SU-DHL-6 (cell line): ENCODE measurements around the gene CDR2L.

Experiments used
- H2AFZ ChIP-seq: fragments of 200-600 bp; sonication (generic); 2 replicates; pipeline ENCODE4 v1.6.1; 2014; ENCODE audit warnings: low read depth, mild to moderate bottlenecking, moderate library complexity, mixed read lengths, antibody characterized with exemption, low read length; ENCODE audit not compliant: severe bottlenecking
- H3F3A ChIP-seq: fragments of 200-600 bp; shearing (Covaris generic); 2 replicates; pipeline ENCODE4 v1.6.0; 2016; ENCODE audit warnings: antibody characterized with exemption, mild to moderate bottlenecking; ENCODE audit not compliant: insufficient read depth
- H3K27ac ChIP-seq: fragments of 200-600 bp; sonication (generic); 2 replicates; pipeline ENCODE4 v1.5.1; 2016; ENCODE audit warnings: low read depth, mild to moderate bottlenecking, low read length, moderate library complexity, mixed read lengths
- H3K27me3 ChIP-seq: fragments of 200-600 bp; sonication (generic), shearing (Covaris generic); 2 replicates; pipeline ENCODE4 v1.6.0; 2014; ENCODE audit warnings: mild to moderate bottlenecking, low read length
- H3K36me3 ChIP-seq: fragments of 200-600 bp; sonication (generic); 2 replicates; pipeline ENCODE4 v1.6.1; 2014; ENCODE audit warnings: mild to moderate bottlenecking, low read length, mixed read lengths
- H3K4me2 ChIP-seq: fragments of 300-600, 200-600 bp; shearing (Covaris generic), sonication (generic); 2 replicates; pipeline ENCODE4 v1.6.0; 2014; ENCODE audit warnings: low read length, low read depth, mild to moderate bottlenecking; ENCODE audit not compliant: poor library complexity, severe bottlenecking
- H3K4me3 ChIP-seq: fragments of 200-600 bp; sonication (generic); 2 replicates; pipeline ENCODE4 v1.5.1; 2014; ENCODE audit warnings: antibody characterized with exemption, low read length, mild to moderate bottlenecking, mixed read lengths; ENCODE audit not compliant: insufficient read depth, poor library complexity, severe bottlenecking
- H3K79me2 ChIP-seq: fragments of 200-600 bp; sonication (generic); 2 replicates; pipeline ENCODE4 v1.6.1; 2014; ENCODE audit warnings: mild to moderate bottlenecking, low read length, moderate library complexity; ENCODE audit not compliant: insufficient read depth
- H3K9ac ChIP-seq: fragments of 200-600 bp; sonication (generic); 2 replicates; pipeline ENCODE4 v1.7.0; 2014; ENCODE audit warnings: mild to moderate bottlenecking, low read length
- H3K9me2 ChIP-seq: fragments of 200-600 bp; sonication (generic); replicated peaks from 2 replicates; pipeline ENCODE4 v1.6.1; 2014; ENCODE audit warnings: low read length; ENCODE audit not compliant: insufficient read depth
- H3K9me3 ChIP-seq: fragments of 200-600 bp; sonication (generic); 2 replicates; pipeline ENCODE4 v1.6.1; 2014; ENCODE audit warnings: low read length, mixed read lengths; ENCODE audit not compliant: insufficient read depth
- H4K20me1 ChIP-seq: fragments of 200-600 bp; sonication (generic); 2 replicates; pipeline ENCODE4 v1.6.1; 2014; ENCODE audit warnings: low read depth, mild to moderate bottlenecking, antibody characterized with exemption, low read length, moderate library complexity, mixed read lengths
- EZH2phosphoT487 ChIP-seq: fragments of 200-600 bp; sonication (generic), shearing (Covaris generic); conservative IDR thresholded peaks from 2 replicates; pipeline ENCODE4 v1.6.1; 2018; ENCODE audit warnings: mild to moderate bottlenecking, antibody characterized with exemption, low read length, moderate library complexity, mixed read lengths
- TF ChIP-seq, protein P1 (sequence below): fragments of 200-600 bp; sonication (generic); IDR thresholded peaks from one replicate; pipeline ENCODE4 v1.5.1; 2017; ENCODE audit warnings: antibody characterized with exemption, mild to moderate bottlenecking, low read length, moderate library complexity; ENCODE audit not compliant: insufficient read depth, poor library complexity, severe bottlenecking

Gene CDR2L

DNA sequence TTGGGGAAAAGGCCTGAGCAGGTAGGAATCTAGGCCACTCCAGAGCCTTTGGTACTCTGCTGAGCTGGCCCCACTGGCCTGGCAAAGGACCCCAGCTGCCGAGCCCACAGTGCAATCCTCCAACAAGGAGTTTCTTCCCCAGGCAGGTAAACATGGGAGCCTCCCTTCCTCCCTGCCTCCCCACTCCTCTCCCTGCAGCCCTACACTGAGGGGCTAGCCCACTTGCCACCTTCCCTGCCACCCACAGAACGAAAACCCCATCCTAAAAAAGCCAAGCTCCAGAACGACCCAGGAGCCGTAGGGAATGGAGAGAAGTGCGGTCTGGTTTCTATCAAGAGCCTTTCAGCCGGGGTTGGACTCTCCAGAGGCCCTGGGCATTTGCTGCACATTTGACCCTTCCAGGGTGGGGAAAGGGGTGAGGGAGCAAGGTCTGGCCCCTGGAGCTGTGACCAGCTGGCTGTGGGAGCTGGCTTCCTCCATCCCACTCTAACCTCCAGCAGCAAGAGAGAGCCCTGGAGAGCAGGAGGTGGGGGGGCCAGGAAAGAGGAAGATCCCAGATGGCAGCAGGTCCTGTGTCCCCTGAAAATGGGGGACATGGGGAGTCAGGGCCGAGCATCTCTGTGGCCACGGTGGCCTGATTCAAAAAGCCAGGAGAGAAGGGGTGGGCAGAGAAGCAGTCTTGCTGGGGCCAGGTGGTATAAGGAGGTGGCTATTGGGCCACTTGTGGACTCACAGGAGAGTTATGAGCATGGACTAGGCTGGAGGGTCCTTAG is 16.2 kb upstream of the CDR2L start:
- Histone ChIP-seq H3K27ac (no peak overlapping the region), H4K20me1 (no peaks in the 10 kb centered on the region), H3K4me2 (no peak overlapping the region), H2AFZ (no peak overlapping the region), H3K4me3 (no peak overlapping the region), H3K36me3 (no peaks in the 10 kb centered on the region), H3K27me3 (no peaks in the 10 kb centered on the region), H3K79me2 (no peaks in the 10 kb centered on the region), H3K9me3 (no peaks in the 10 kb centered on the region), H3K9ac (no peak overlapping the region), H3F3A (no peaks in the 10 kb centered on the region), H3K9me2 (no peaks in the 10 kb centered on the region)
- TF ChIP-seq EZH2phosphoT487 = no peak
- TF ChIP-seq, protein P1, sequence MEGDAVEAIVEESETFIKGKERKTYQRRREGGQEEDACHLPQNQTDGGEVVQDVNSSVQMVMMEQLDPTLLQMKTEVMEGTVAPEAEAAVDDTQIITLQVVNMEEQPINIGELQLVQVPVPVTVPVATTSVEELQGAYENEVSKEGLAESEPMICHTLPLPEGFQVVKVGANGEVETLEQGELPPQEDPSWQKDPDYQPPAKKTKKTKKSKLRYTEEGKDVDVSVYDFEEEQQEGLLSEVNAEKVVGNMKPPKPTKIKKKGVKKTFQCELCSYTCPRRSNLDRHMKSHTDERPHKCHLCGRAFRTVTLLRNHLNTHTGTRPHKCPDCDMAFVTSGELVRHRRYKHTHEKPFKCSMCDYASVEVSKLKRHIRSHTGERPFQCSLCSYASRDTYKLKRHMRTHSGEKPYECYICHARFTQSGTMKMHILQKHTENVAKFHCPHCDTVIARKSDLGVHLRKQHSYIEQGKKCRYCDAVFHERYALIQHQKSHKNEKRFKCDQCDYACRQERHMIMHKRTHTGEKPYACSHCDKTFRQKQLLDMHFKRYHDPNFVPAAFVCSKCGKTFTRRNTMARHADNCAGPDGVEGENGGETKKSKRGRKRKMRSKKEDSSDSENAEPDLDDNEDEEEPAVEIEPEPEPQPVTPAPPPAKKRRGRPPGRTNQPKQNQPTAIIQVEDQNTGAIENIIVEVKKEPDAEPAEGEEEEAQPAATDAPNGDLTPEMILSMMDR = no peak

DNA sequence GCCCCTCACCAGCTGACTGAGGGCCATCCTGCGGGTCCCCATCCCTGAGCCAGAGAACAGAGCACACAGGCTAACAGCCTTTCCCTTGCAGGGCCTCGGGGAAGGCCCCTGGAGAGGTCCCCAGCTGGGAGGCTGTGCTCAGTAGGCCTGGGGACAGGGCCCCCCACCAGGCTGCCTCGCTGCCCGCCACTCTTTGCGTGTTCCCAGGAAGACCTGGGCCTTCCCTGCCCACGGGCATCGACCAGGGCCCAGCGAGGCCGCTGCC is 15.7 kb upstream of the CDR2L start:
- H3K4me3 ChIP-seq = no peak overlapping the region
- no peak overlapping the region for H3K9ac ChIP-seq
- H3K36me3 ChIP-seq = no peaks in the 10 kb centered on the region
- H3K4me2 ChIP-seq = no peak overlapping the region
- no peaks in the 10 kb centered on the region for H4K20me1 ChIP-seq
- no peak overlapping the region for H3K27ac ChIP-seq
- no peaks in the 10 kb centered on the region for H3F3A ChIP-seq
- no peaks in the 10 kb centered on the region for H3K79me2 ChIP-seq
- no peaks in the 10 kb centered on the region for H3K27me3 ChIP-seq
- H2AFZ ChIP-seq = no peak overlapping the region
- no peaks in the 10 kb centered on the region for H3K9me3 ChIP-seq
- TF ChIP-seq, protein P1 = no peak
- no peak for TF ChIP-seq EZH2phosphoT487
- no peaks in the 10 kb centered on the region for H3K9me2 ChIP-seq

DNA sequence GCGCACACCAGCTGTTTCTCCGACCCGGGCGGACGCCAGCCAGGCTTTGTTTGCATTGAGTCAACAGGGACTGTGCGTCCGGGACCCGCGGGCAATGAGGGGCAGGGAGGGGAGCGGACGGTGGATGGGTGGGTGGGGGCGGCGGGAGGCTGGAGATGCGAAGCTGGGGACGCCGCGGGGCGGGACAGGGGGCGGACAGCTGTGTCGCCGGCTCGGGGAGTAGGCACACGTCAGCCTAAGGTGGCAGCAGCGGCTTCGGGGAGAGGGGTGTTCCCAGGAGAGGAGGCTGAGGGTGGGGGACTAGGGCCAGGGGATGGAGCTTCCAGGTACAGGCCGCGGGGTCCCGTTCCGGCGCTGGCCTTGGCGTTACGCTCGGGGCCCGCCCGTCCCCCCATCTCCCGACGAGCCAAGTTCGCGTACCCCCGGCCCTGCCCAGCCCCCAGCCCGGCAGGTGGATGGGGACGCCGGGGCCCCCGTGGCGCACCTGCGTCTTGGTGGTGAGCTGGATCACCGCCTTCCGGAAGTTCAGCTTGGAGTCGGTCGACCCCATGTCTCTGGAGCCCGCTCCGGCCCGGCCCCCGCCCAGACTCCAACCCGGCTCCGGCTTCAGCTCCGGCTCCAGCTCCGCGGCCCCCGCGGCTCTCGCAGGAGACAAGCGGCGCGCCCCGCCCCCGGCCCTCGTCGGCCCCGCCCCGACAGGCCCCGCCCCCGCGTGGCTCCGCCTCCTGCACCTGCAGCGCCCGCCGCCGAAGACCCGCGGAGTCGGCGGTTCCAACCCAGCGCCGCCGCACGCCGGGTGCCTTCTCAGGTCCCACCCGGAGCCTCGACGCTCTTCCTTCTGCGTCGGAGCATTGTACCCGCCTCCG is 15.1 kb upstream of the CDR2L start, which contains the start of gene HID1:
Gene HID1 (minus strand): TSS at position 653 of the 866 bp plus-strand sequence. CDS start 103 bp downstream, at position 550.
- Histone ChIP-seq H2AFZ (peak within 1 kb of the TSS; percentile 77), H3K27me3 (no peaks in the 10 kb centered on the region), H3K9me3 (no peaks in the 10 kb centered on the region), H3K9ac (peak within 1 kb of the TSS; percentile 9; the same call in 1 of the 2 replicates), H3K36me3 (no peaks in the 10 kb centered on the region), H3K9me2 (no peaks in the 10 kb centered on the region), H3K4me2 (peak within 1 kb of the TSS; percentile 44), H3K79me2 (no peaks in the 10 kb centered on the region), H3K27ac (no peak within 1 kb of the TSS), H3F3A (no peaks in the 10 kb centered on the region), H4K20me1 (no peaks in the 10 kb centered on the region), H3K4me3 (peak within 1 kb of the TSS; percentile 30)
- TF ChIP-seq EZH2phosphoT487 = no peak
- TF ChIP-seq, protein P1 = no peak
